Measurements from ENCODE around the gene DYRK1B. TPM values are rescaled to one million over a fixed set of nuclear protein-coding genes. Genes with fewer than 3 reads are reported as not detected.

Gene DYRK1B
- total and polyA plus RNA-seq, 2 donors (not counting 1 experiment from before 2014, with no cell fraction given): 26.1 to 36.6 TPM

DNA sequence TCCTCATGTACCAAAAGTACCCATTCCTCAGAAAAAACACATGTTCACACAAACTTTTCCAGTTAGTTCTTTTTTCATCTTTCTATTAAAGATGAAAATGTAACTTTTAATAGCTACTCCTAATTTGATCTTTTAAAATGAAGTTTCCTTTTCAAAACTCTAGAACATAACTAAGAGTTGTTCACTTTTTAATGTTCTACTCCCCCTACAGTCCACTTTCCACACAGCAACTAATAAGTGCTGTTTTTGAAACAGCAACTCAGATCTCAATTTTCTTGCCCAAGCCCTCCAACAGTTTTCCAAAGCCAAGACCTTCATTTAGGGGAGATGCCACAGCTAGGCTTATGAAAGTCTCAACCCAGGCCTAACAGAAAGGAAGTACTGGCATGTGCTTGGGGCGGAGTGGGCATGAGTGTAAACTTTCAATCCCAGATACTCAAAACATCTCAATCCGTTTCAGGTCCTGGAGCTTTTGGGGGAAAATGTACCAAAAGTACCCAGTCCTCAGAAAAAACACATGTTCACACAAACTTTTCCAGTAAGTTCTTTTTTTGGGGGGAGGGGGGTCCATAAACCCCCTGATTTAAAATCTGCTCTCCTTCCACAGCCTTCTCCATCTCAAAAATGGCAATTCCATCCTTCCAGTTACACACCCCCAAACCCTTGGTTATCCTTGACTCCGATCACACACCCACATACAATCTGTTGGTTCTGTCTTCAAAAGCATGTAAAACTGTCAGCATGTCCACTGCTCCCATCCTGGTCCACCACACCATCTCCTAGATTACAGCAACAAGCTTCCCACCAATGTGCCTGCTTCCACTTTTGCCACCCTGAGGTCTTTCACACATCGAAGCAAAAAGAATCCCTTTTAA lies 10.2 kb upstream of the DYRK1B start:
- peak; percentile 72 for DNase-seq
- peaks cover 0 to 11% of the 10 kb centered on the region in 2 experiments for H3K36me3 ChIP-seq (replicated peaks in 1 of 2; ENCODE audit: control extremely low read depth in 1 of 2, control insufficient read depth in 1 of 2, extremely low read depth in 1 of 2, insufficient read depth in 2 of 2, low read length in 1 of 2)
- H3K79me2 ChIP-seq (ENCODE audit: control insufficient read depth, insufficient read depth, low read length): peaks cover 70% of the 10 kb centered on the region
- no peaks in the 10 kb centered on the region for H3K27me3 Mint-ChIP-seq
- H3K4me2 ChIP-seq (replicated peaks; ENCODE audit: low read depth, low read length, poor library complexity, severe bottlenecking): peak overlapping the region; percentile 87
- peak overlapping the region in 1 of 2 donors; percentile 88 for H3K27ac ChIP-seq (ENCODE audit: low read length in 2 of 2)
- H3K27me3 ChIP-seq (replicated peaks in 1 of 4; ENCODE audit: control extremely low read depth in 1 of 4, control insufficient read depth in 3 of 4, insufficient read depth in 4 of 4, low read length in 3 of 4): no peaks in the 10 kb centered on the region
- H2AFZ ChIP-seq (ENCODE audit: insufficient read depth, low read depth, low read length, poor library complexity, severe bottlenecking): no peak overlapping the region
- H3K4me3 ChIP-seq (ENCODE audit: control extremely low read depth in 1 of 5, extremely low read depth in 1 of 5, insufficient read depth in 1 of 5, low read depth in 2 of 5, low read length in 4 of 5): no peak overlapping the region
- H3K9me3 Mint-ChIP-seq (ENCODE audit: insufficient read depth): no peaks in the 10 kb centered on the region
- H4K20me1 ChIP-seq (ENCODE audit: control insufficient read depth, insufficient read depth, low read length, poor library complexity, severe bottlenecking): peaks cover 40% of the 10 kb centered on the region
- TF ChIP-seq EZH2 (IDR thresholded peaks at IDR 0.05; ENCODE audit: borderline replicate concordance, insufficient read depth, low read depth, low read length, poor library complexity, severe bottlenecking): no peak
- TF ChIP-seq, protein P1, sequence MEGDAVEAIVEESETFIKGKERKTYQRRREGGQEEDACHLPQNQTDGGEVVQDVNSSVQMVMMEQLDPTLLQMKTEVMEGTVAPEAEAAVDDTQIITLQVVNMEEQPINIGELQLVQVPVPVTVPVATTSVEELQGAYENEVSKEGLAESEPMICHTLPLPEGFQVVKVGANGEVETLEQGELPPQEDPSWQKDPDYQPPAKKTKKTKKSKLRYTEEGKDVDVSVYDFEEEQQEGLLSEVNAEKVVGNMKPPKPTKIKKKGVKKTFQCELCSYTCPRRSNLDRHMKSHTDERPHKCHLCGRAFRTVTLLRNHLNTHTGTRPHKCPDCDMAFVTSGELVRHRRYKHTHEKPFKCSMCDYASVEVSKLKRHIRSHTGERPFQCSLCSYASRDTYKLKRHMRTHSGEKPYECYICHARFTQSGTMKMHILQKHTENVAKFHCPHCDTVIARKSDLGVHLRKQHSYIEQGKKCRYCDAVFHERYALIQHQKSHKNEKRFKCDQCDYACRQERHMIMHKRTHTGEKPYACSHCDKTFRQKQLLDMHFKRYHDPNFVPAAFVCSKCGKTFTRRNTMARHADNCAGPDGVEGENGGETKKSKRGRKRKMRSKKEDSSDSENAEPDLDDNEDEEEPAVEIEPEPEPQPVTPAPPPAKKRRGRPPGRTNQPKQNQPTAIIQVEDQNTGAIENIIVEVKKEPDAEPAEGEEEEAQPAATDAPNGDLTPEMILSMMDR (IDR thresholded peaks at IDR 0.05): peak; percentile 82
- peak overlapping the region; percentile 95 for H3K4me3 Mint-ChIP-seq
- peaks cover 51% of the 10 kb centered on the region for H3K4me1 Mint-ChIP-seq
- intact Hi-C loops (cut with micrococcal nuclease): loop anchor here (1.0 to 5.0 kb wide), 3 partner anchors 51 to 172 kb away; no protein-coding TSS in a partner anchor
- ChIA-PET CTCF (interaction anchor here (0.6 to 8.1 kb wide), 26 partner anchors 8 to 1521 kb away, joined by 3 to 159 read pairs (median 5); partner anchors contain the start of genes DYRK1B, PSMC4 and ZNF780B), POLR2A (interaction anchor here (1.8 to 2.8 kb wide), 2 partner anchors 10 to 126 kb away, joined by 6 to 10 read pairs; partner anchors contain the start of genes DYRK1B and PSMC4)
- H3K9ac ChIP-seq (ENCODE audit: low read length): peak overlapping the region; percentile 84
- no peak for ATAC-seq (ENCODE audit: low read depth)
- H3K9me3 ChIP-seq (ENCODE audit: control extremely low read depth in 1 of 3, control insufficient read depth in 2 of 3, insufficient read depth in 1 of 3, low read length in 2 of 3): no peaks in the 10 kb centered on the region
- 92% methylated on average over 2 of the region's 4 CpGs for WGBS (ENCODE audit: insufficient coverage)
- peaks cover 27 to 37% of the 10 kb centered on the region in 2 donors for H3K4me1 ChIP-seq (ENCODE audit: control insufficient read depth in 2 of 2, insufficient read depth in 2 of 2, low read length in 2 of 2)
- peak overlapping the region; percentile 72 for H3K27ac Mint-ChIP-seq
